ENCODE measurements around the gene MARCHF3.

DNA sequence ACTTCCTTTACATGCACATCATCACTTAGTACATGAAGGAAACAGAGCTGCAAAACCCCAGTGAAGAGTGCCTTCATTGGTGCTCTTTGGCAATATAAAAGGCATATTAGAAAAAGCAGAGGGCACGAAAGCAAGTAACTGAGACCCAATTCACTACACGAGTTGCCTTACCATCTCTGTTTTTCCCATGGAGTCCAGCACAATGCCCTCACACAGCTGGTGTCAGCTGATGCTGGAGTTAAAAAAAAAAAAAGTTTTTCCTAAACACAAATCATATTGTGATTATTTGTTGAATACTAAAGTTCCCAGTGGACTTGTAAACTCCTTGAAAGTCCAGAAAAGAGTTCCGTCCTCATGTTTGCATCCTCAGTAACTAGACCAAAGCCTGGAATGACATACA lies 25.6 kb downstream of the MARCHF3 start:
- TF ChIP-seq, protein P1, sequence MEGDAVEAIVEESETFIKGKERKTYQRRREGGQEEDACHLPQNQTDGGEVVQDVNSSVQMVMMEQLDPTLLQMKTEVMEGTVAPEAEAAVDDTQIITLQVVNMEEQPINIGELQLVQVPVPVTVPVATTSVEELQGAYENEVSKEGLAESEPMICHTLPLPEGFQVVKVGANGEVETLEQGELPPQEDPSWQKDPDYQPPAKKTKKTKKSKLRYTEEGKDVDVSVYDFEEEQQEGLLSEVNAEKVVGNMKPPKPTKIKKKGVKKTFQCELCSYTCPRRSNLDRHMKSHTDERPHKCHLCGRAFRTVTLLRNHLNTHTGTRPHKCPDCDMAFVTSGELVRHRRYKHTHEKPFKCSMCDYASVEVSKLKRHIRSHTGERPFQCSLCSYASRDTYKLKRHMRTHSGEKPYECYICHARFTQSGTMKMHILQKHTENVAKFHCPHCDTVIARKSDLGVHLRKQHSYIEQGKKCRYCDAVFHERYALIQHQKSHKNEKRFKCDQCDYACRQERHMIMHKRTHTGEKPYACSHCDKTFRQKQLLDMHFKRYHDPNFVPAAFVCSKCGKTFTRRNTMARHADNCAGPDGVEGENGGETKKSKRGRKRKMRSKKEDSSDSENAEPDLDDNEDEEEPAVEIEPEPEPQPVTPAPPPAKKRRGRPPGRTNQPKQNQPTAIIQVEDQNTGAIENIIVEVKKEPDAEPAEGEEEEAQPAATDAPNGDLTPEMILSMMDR (CRISPR knock-in tag; IDR thresholded peaks at IDR 0.05) = no peak
- TF ChIP-seq POLR2AphosphoS5 (IDR thresholded peaks at IDR 0.05; ENCODE audit: low read depth, low read length) = no peak
